SU-DHL-6 (cell line): ENCODE measurements around the gene CLEC1B.

ENCODE experiments used
- H2AFZ ChIP-seq: fragments of 200-600 bp; sonication (generic); 2 replicates; pipeline ENCODE4 v1.6.1; 2014; ENCODE audit warnings: low read depth, mild to moderate bottlenecking, moderate library complexity, mixed read lengths, antibody characterized with exemption, low read length; ENCODE audit not compliant: severe bottlenecking
- H3F3A ChIP-seq: fragments of 200-600 bp; shearing (Covaris generic); 2 replicates; pipeline ENCODE4 v1.6.0; 2016; ENCODE audit warnings: antibody characterized with exemption, mild to moderate bottlenecking; ENCODE audit not compliant: insufficient read depth
- H3K27ac ChIP-seq: fragments of 200-600 bp; sonication (generic); 2 replicates; pipeline ENCODE4 v1.5.1; 2016; ENCODE audit warnings: low read depth, mild to moderate bottlenecking, low read length, moderate library complexity, mixed read lengths
- H3K27me3 ChIP-seq: fragments of 200-600 bp; sonication (generic), shearing (Covaris generic); 2 replicates; pipeline ENCODE4 v1.6.0; 2014; ENCODE audit warnings: mild to moderate bottlenecking, low read length
- H3K36me3 ChIP-seq: fragments of 200-600 bp; sonication (generic); 2 replicates; pipeline ENCODE4 v1.6.1; 2014; ENCODE audit warnings: mild to moderate bottlenecking, low read length, mixed read lengths
- H3K4me2 ChIP-seq: fragments of 300-600, 200-600 bp; shearing (Covaris generic), sonication (generic); 2 replicates; pipeline ENCODE4 v1.6.0; 2014; ENCODE audit warnings: low read length, low read depth, mild to moderate bottlenecking; ENCODE audit not compliant: poor library complexity, severe bottlenecking
- H3K4me3 ChIP-seq: fragments of 200-600 bp; sonication (generic); 2 replicates; pipeline ENCODE4 v1.5.1; 2014; ENCODE audit warnings: antibody characterized with exemption, low read length, mild to moderate bottlenecking, mixed read lengths; ENCODE audit not compliant: insufficient read depth, poor library complexity, severe bottlenecking
- H3K79me2 ChIP-seq: fragments of 200-600 bp; sonication (generic); 2 replicates; pipeline ENCODE4 v1.6.1; 2014; ENCODE audit warnings: mild to moderate bottlenecking, low read length, moderate library complexity; ENCODE audit not compliant: insufficient read depth
- H3K9ac ChIP-seq: fragments of 200-600 bp; sonication (generic); 2 replicates; pipeline ENCODE4 v1.7.0; 2014; ENCODE audit warnings: mild to moderate bottlenecking, low read length
- H3K9me2 ChIP-seq: fragments of 200-600 bp; sonication (generic); replicated peaks from 2 replicates; pipeline ENCODE4 v1.6.1; 2014; ENCODE audit warnings: low read length; ENCODE audit not compliant: insufficient read depth
- H3K9me3 ChIP-seq: fragments of 200-600 bp; sonication (generic); 2 replicates; pipeline ENCODE4 v1.6.1; 2014; ENCODE audit warnings: low read length, mixed read lengths; ENCODE audit not compliant: insufficient read depth
- H4K20me1 ChIP-seq: fragments of 200-600 bp; sonication (generic); 2 replicates; pipeline ENCODE4 v1.6.1; 2014; ENCODE audit warnings: low read depth, mild to moderate bottlenecking, antibody characterized with exemption, low read length, moderate library complexity, mixed read lengths
- CTCF ChIP-seq: fragments of 200-600 bp; sonication (generic); IDR thresholded peaks from one replicate; pipeline ENCODE4 v1.5.1; 2017; ENCODE audit warnings: antibody characterized with exemption, mild to moderate bottlenecking, low read length, moderate library complexity; ENCODE audit not compliant: insufficient read depth, poor library complexity, severe bottlenecking
- EZH2phosphoT487 ChIP-seq: fragments of 200-600 bp; sonication (generic), shearing (Covaris generic); conservative IDR thresholded peaks from 2 replicates; pipeline ENCODE4 v1.6.1; 2018; ENCODE audit warnings: mild to moderate bottlenecking, antibody characterized with exemption, low read length, moderate library complexity, mixed read lengths

Gene CLEC1B

GRCh38 chr12:9951026-9951675, 47.8 kb downstream of the CLEC1B start:
- Histone ChIP-seq H3K9me3 (no peaks in the 10 kb centered on the region), H3K79me2 (no peaks in the 10 kb centered on the region), H2AFZ (no peak overlapping the region), H3K4me2 (no peak overlapping the region), H3K4me3 (no peak overlapping the region), H3K36me3 (no peaks in the 10 kb centered on the region), H3F3A (no peaks in the 10 kb centered on the region), H3K27ac (no peak overlapping the region), H3K9ac (no peak overlapping the region), H3K27me3 (no peaks in the 10 kb centered on the region), H3K9me2 (no peaks in the 10 kb centered on the region), H4K20me1 (no peaks in the 10 kb centered on the region)
- TF ChIP-seq CTCF (no peak), EZH2phosphoT487 (no peak)

GRCh38 chr12:9948606-9949296, 50.2 kb downstream of the CLEC1B start:
- no peaks in the 10 kb centered on the region for H3F3A ChIP-seq
- no peaks in the 10 kb centered on the region for H3K79me2 ChIP-seq
- no peak overlapping the region for H3K4me3 ChIP-seq
- H3K9ac ChIP-seq = no peak overlapping the region
- H4K20me1 ChIP-seq = no peaks in the 10 kb centered on the region
- no peak overlapping the region for H3K27ac ChIP-seq
- H3K4me2 ChIP-seq = no peak overlapping the region
- no peaks in the 10 kb centered on the region for H3K9me3 ChIP-seq
- no peak for TF ChIP-seq CTCF
- TF ChIP-seq EZH2phosphoT487 = no peak
- no peaks in the 10 kb centered on the region for H3K9me2 ChIP-seq
- H3K27me3 ChIP-seq = no peaks in the 10 kb centered on the region
- H2AFZ ChIP-seq = no peak overlapping the region
- no peaks in the 10 kb centered on the region for H3K36me3 ChIP-seq

GRCh38 chr12:9947674-9948073, 51.2 kb downstream of the CLEC1B start:
- Histone ChIP-seq H3F3A (no peaks in the 10 kb centered on the region), H3K4me3 (no peak overlapping the region), H3K27me3 (no peaks in the 10 kb centered on the region), H2AFZ (no peak overlapping the region), H3K36me3 (no peaks in the 10 kb centered on the region), H3K4me2 (no peak overlapping the region), H3K9me2 (no peaks in the 10 kb centered on the region), H3K79me2 (no peaks in the 10 kb centered on the region), H3K9ac (no peak overlapping the region), H4K20me1 (no peaks in the 10 kb centered on the region), H3K9me3 (no peaks in the 10 kb centered on the region), H3K27ac (no peak overlapping the region)
- no peak for TF ChIP-seq CTCF
- TF ChIP-seq EZH2phosphoT487 = no peak
